Skeletal muscle tissue (tissue), 5 donors: ENCODE measurements around the gene B4GALT5. TPM values are rescaled to one million over a fixed set of nuclear protein-coding genes. Genes with fewer than 3 reads are reported as not detected.

Source experiments
- H3K27ac ChIP-seq: one replicate; pipeline ENCODE4 v1.7.0; 2013; ENCODE audit warnings: mild to moderate bottlenecking, low read depth, low read length, inconsistent platforms
- H3K27me3 ChIP-seq, 3 donors: one replicate each; pipeline ENCODE4 v1.7.0; 2013; ENCODE audit warnings: low read length in 3 of 3; ENCODE audit not compliant: control insufficient read depth in 3 of 3, insufficient read depth in 3 of 3
- H3K36me3 ChIP-seq, 3 donors: one replicate each; pipeline ENCODE4 v1.7.0; 2013; ENCODE audit warnings: low read length in 3 of 3; ENCODE audit not compliant: control insufficient read depth in 3 of 3, insufficient read depth in 3 of 3
- H3K4me1 ChIP-seq, 3 donors: one replicate each; pipeline ENCODE4 v1.7.0; 2013; ENCODE audit warnings: low read length in 3 of 3, mild to moderate bottlenecking in 3 of 3; ENCODE audit not compliant: control insufficient read depth in 3 of 3, insufficient read depth in 3 of 3
- H3K4me3 ChIP-seq, 3 donors: one replicate each; pipeline ENCODE4 v1.7.0; 2013; ENCODE audit warnings: low read length in 3 of 3
- H3K9ac ChIP-seq, 3 donors: one replicate each; pipeline ENCODE4 v1.7.0; 2013; ENCODE audit warnings: low read length in 3 of 3, mild to moderate bottlenecking in 3 of 3, moderate library complexity in 2 of 3, low read depth in 1 of 3
- H3K9me3 ChIP-seq, 3 donors: one replicate each; pipeline ENCODE4 v1.7.0; 2013; ENCODE audit warnings: low read length in 3 of 3; ENCODE audit not compliant: control insufficient read depth in 3 of 3
- small RNA-seq: library from RNA; depleted of rRNA; stranded (forward); fragments of <200 nt; gene quantifications from one replicate; pipeline ENCODE3, GENCODE V24; 2014
- total RNA-seq: library from RNA; depleted of rRNA; stranded (reverse); fragments of >200 nt; gene quantifications from one replicate; pipeline ENCODE4 v1.2.3, GENCODE V29; 2014
- donor health status: Osteomylitis.

The B4GALT5 gene
- total RNA-seq, 1 donor from 2014 or later: 14.6 TPM

DNA sequence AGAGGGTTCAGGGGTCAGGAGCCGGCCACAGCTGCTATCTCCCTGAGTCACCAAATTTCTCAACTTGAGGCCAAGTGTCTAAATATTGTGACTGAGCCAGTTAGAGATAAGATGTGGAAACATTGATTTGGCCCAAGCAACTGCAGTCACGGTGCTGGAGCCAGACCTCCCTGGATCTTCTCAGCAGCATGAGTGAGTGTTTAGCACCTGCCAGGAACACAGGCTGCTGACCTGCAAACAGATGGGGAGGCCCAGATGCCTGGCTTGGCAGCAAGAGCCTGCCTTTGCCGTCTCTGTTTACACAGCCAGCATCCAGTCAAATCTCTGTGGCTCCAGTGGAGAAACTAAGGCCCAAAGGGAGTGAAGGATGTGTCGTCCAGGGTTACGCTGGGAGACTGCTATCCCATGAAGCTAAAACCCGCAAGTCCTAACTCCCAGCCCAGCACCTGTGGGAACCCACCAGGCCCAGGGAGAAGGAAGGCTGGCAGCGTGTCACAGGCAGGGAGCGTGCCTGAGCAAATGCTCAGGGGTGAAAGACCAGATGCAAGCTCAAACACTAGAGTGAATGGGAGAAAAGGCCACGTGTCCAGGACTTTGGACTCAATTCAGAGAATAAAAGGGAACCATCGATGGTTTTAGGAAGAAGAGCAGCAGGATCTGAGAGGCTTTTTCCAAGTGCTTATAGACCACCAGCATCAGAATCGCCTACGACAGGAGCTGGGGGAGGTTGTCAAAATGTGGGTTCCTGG lies 129.8 kb downstream of the B4GALT5 start:
- peak overlapping the region; percentile 6 for H3K27ac ChIP-seq
- peaks cover 0 to 4% (median 2%) of the 10 kb centered on the region in 3 donors for H3K9me3 ChIP-seq
- H3K27me3 ChIP-seq: peaks cover 0 to 7% (median 3%) of the 10 kb centered on the region in 3 donors
- H3K36me3 ChIP-seq: no peaks in the 10 kb centered on the region
- H3K4me1 ChIP-seq: peaks cover 11 to 17% (median 16%) of the 10 kb centered on the region in 3 donors
- H3K9ac ChIP-seq: no peak overlapping the region
- no peak overlapping the region for H3K4me3 ChIP-seq

DNA sequence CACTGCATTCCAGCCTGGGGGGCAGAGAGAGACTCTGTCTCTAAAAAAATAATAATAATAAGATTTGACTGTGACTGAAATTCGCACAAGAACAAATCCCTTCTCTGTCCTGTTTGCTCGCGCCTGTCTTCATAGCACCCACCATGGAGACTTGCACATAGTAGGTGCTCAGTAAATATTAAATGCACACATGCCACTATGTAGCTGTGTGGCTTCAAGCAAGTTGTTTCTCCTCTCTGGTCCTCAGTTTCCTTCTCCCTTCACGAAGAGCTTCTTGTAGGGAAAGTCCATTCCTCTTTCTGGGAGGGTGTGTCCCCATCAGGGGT lies 130.4 kb downstream of the B4GALT5 start:
- Histone ChIP-seq H3K27ac (no peak overlapping the region), H3K4me3 (no peak overlapping the region), H3K36me3 (no peaks in the 10 kb centered on the region), H3K9ac (no peak overlapping the region), H3K27me3 (peaks cover 0 to 7% (median 3%) of the 10 kb centered on the region in 3 donors), H3K4me1 (peaks cover 11 to 17% (median 16%) of the 10 kb centered on the region in 3 donors), H3K9me3 (peaks cover 0 to 4% (median 2%) of the 10 kb centered on the region in 3 donors)

Small RNA genes within 50 kb of the gene (small RNA-seq; reads per million reads assigned to genes)
- not detected for gene RN7SL197P
- gene SNRPFP1: not detected

Other genes starting within 250 kb of the B4GALT5 start
- 2.1 TPM for gene KCNB1, start 231.2 kb downstream of the B4GALT5 start, total RNA-seq
- 25.6 TPM for gene PTGIS, start 145.7 kb downstream of the B4GALT5 start, total RNA-seq
- gene SLC9A8, start 99.0 kb upstream of the B4GALT5 start, total RNA-seq: 3.1 TPM
- 1.0 TPM for gene SPATA2, start 201.7 kb upstream of the B4GALT5 start, total RNA-seq
- 35.0 TPM for gene RNF114, start 222.5 kb upstream of the B4GALT5 start, total RNA-seq